GM11168 (cell line): ENCODE data around the gene TIRAP.

Experiments
- in situ Hi-C: fragments of 300-500 bp; cut with MboI; formaldehyde crosslinking; loops from one replicate; pipeline ENCODE4 v1.12.0; 2022; ENCODE audit warnings: low sequenced_read_pairs; ENCODE audit not compliant: unreplicated experiment

TIRAP gene

DNA sequence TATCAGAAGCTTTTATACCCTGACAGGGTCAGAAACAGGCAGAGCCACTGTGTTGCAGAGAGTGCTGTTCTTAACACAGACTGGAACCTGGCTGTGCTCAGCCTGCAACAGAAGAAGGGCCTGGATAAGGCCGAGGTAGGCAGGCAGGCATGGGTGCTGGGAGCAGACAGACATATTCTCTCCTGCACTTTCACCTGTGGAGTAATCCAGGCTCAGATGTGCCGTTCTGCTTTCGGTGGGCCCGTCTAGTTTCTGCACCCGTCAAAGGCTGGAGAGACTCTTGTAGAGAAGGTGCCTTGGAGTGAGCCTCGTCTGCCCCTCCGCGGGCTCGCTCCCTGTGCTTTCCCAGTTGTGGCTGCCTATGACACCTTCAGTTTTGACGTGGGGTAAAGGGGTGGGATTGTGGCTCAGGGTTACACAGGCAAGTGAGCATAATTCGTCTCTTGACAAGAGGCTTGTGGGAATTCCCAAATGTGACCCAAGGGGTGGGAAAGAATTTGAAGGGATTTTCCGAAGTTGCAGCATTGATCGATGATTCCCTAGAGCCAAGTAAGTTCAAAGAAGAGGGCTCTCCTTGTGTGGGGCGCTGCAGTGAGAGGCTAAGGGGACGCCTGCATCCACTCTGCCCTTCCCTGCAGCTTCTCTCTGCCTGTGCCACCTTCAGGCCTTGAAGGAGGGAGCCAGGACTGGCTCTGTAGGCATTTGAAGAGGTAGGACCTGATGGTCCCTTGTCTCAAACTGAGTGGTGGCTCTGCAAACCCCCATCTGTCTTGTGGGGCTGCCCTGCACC is 56.4 kb downstream of the TIRAP start:
- in situ Hi-C loops, result no loop called here

DNA sequence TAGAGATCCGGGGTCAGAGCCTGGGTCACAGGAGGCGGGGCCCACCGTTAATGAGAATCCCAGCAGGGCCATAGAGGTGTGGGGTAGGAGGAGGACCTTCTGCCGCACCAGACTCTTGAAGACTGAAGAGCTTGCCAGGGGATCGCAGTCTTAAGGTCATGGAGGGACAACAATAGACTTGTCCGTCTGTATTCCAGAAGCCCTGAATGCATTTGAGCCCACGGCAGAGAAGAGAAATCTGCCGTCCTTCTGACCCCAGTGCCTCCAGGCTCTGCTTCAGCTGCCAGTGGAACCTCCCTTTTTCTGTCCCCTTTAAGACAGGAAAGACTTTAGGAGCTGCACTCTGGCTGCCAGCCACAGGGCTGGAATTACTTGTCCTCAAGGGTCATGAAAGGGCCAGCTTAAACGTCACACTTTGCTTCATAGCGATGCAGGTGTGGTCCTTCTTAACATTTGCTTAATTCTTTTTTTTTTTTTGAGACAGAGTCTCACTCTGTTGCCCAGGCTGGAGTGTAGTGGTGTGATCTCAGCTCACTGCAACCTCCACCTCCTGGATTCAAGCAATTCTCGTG is 57.1 kb downstream of the TIRAP start:
- in situ Hi-C loops, result no loop called here

DNA sequence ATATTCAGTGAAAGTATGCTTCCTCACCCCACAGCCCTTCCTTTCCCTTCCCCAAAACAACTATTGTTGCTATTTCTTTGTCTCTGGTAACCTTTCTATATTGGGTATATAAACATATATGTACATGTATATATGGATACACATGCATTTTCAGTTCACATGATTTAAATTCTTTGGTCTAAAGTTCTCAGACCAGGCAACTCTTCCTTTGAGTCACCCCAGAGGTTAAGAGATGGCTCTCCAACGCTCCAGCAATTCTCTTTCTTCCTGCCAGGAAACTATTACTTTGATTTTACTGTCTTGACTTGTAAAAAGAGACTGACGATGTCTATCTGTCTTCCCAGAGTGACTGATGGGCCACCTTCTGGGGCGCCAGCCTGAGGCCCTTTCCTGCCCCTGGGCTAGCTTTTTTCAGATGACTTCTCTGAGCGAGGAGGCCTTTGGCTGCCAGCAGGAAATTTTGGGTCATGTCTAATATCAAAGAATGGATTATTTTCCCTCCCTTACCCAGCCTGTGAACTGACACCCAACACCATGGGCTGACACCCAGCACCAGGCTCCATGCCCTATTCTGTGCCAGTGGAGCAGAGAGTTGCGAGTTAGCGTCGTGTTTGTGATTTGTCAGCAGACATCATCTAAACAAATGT is 58.2 kb downstream of the TIRAP start:
- in situ Hi-C loops, result no loop called here

DNA sequence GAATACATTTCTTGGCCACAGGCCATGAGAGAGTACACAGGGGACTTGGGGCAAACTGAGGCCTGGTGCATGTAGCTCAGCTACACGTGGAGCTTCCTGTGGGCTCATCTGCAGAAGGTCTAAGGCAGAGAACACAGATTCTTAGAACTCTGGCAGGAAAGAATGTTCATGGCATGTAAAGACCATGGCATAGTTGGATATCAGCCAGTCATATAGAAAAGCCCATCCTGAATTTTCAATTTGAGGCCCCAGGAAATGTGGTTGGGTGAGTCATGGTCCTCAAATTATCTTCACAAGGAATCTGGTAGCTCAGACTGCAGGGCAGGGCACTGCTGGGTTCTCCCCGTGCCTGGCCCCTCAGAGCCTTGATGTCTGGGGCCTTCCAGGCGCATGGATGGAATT is 58.9 kb downstream of the TIRAP start:
- in situ Hi-C loops, result no loop called here

DNA sequence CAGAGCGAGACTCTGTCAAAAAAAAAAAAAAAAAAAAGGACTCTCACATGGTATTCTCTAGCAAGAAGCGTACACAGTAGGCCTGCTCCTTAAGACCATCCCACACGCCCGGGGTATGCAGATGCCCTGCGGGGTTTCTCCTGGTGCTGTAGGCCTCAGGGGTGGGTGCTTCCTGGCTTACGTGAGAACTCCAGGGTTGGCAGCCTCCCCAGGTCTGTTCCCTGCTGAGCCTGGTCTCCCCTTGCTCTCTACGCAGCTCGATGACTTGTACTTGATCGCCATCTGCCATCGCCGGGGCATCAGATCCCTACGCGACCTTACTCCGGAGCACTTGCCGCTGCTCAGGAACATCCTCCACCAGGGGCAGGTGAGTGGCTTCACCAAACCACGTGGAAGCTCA is 60.2 kb downstream of the TIRAP start:
- in situ Hi-C loops, result no loop called here
